Fibroblast of peridontal ligament (primary cell): ENCODE data around the gene ZNF575.

ENCODE experiments used
- DNase-seq: peaks from one replicate; pipeline ENCODE4 v3.0.0-alpha.2; 2010; ENCODE audit errors: extremely low read depth

Gene ZNF575

GRCh38 chr19:43532962-43533545 is at the start of gene ZNF575:
ZNF575 (plus strand) TSS chr19:43533188; CDS start chr19:43534423, 1,235 bp downstream.
- DNase-seq = peak; percentile 94

- no peak for DNase-seq
These were observed 49.7 kb upstream of the ZNF575 start for GRCh38 chr19:43483281-43483680.

GRCh38 chr19:43485951-43486350 is 47.0 kb upstream of the ZNF575 start:
- no peak for DNase-seq

GRCh38 chr19:43486412-43486811 is 46.6 kb upstream of the ZNF575 start:
- DNase-seq = no peak

- no peak for DNase-seq
These were observed 44.8 kb upstream of the ZNF575 start for GRCh38 chr19:43488179-43488578.

- no peak for DNase-seq
These were observed 43.7 kb upstream of the ZNF575 start for GRCh38 chr19:43489310-43489709.

- DNase-seq = no peak
These were observed 42.9 kb upstream of the ZNF575 start for GRCh38 chr19:43489979-43490599.

- DNase-seq = no peak
These were observed 42.2 kb upstream of the ZNF575 start for GRCh38 chr19:43490759-43491158.

- no peak for DNase-seq
These were observed 37.9 kb upstream of the ZNF575 start for GRCh38 chr19:43495082-43495481.

- no peak for DNase-seq
These were observed 36.0 kb upstream of the ZNF575 start for GRCh38 chr19:43496960-43497359.

- DNase-seq = peak; percentile 26
These were observed 34.6 kb upstream of the ZNF575 start for GRCh38 chr19:43498233-43498842.

GRCh38 chr19:43499042-43499441 is 33.9 kb upstream of the ZNF575 start:
- DNase-seq = no peak

- DNase-seq = no peak
These were observed 31.1 kb upstream of the ZNF575 start for GRCh38 chr19:43501661-43502418.

GRCh38 chr19:43502419-43502976 is 30.5 kb upstream of the ZNF575 start:
- no peak for DNase-seq

GRCh38 chr19:43503501-43504425 is 29.2 kb upstream of the ZNF575 start:
- peak; percentile 83 for DNase-seq

GRCh38 chr19:43504426-43505185 is 28.4 kb upstream of the ZNF575 start, which contains the start of gene PHLDB3:
PHLDB3 (minus strand) TSS chr19:43504746; CDS start chr19:43504118, 628 bp downstream.
- DNase-seq = no peak

GRCh38 chr19:43505186-43505456 is 27.9 kb upstream of the ZNF575 start:
- no peak for DNase-seq

GRCh38 chr19:43505941-43506340 is 27.0 kb upstream of the ZNF575 start:
- DNase-seq = no peak

GRCh38 chr19:43506629-43507028 is 26.4 kb upstream of the ZNF575 start:
- DNase-seq = no peak

GRCh38 chr19:43507880-43508279 is 25.1 kb upstream of the ZNF575 start:
- no peak for DNase-seq

GRCh38 chr19:43510713-43511112 is 22.3 kb upstream of the ZNF575 start:
- no peak for DNase-seq
